ENCODE measurements around the gene MTPN. TPM values are rescaled to one million over a fixed set of nuclear protein-coding genes. Genes with fewer than 3 reads are reported as not detected.

MTPN gene
- total and polyA plus RNA-seq, 2 donors (not counting 1 experiment from before 2014, with no cell fraction given), result 158 to 215 TPM

GRCh38 chr7:135930565-135931461 is 46.3 kb downstream of the MTPN start:
- H3K4me2 ChIP-seq (ENCODE audit: extremely low read depth, insufficient read depth, low read length), result no peak overlapping the region
- peaks cover 15% of the 10 kb centered on the region for H3K79me2 ChIP-seq (ENCODE audit: control insufficient read depth, insufficient read depth, low read length)
- H3K4me3 ChIP-seq (replicated peaks in 1 of 4; ENCODE audit: control extremely low read depth in 1 of 4, insufficient read depth in 1 of 4, low read depth in 3 of 4, low read length in 4 of 4), result no peak overlapping the region
- H3K27ac ChIP-seq (ENCODE audit: insufficient read depth, low read length), result no peak overlapping the region
- no peak overlapping the region for H3K9ac ChIP-seq (ENCODE audit: insufficient read depth, low read length)
- H2AFZ ChIP-seq (ENCODE audit: low read length), result no peak overlapping the region
- no peaks in the 10 kb centered on the region for H3K4me1 ChIP-seq (ENCODE audit: control insufficient read depth, extremely low read depth, insufficient read depth, low read length)
- no peak for TF ChIP-seq EZH2 (IDR thresholded peaks at IDR 0.05; ENCODE audit: low read length, missing control alignments)
- no peak for TF ChIP-seq CTCF (conservative IDR thresholded peaks at IDR 0.05 in 1 of 2, IDR thresholded peaks at IDR 0.05 in 1 of 2; ENCODE audit: low read depth in 1 of 2, low read length in 2 of 2)
- H3K36me3 ChIP-seq (ENCODE audit: control insufficient read depth, insufficient read depth, low read length), result peaks cover 4% of the 10 kb centered on the region
- H3K27me3 ChIP-seq (ENCODE audit: control insufficient read depth, insufficient read depth, low read length), result no peaks in the 10 kb centered on the region
- DNase-seq (ENCODE audit: low read depth in 2 of 2), result peak in 1 of 2 donors; percentile 80
- no peaks in the 10 kb centered on the region for H4K20me1 ChIP-seq (ENCODE audit: control insufficient read depth, extremely low read depth, insufficient read depth, low read length)
- H3K9me3 ChIP-seq (ENCODE audit: control insufficient read depth, insufficient read depth, low read depth, low read length), result no peaks in the 10 kb centered on the region

- Histone ChIP-seq H3K27ac (ENCODE audit: insufficient read depth, low read length) (no peak overlapping the region), H3K79me2 (ENCODE audit: control insufficient read depth, insufficient read depth, low read length) (peaks cover 9% of the 10 kb centered on the region)
- TF ChIP-seq CTCF (conservative IDR thresholded peaks at IDR 0.05 in 1 of 2, IDR thresholded peaks at IDR 0.05 in 1 of 2; ENCODE audit: low read depth in 1 of 2, low read length in 2 of 2), result no peak
- TF ChIP-seq EZH2 (IDR thresholded peaks at IDR 0.05; ENCODE audit: low read length, missing control alignments), result no peak
Observed at GRCh38 chr7:135929722-135930141, 47.4 kb downstream of the MTPN start.

GRCh38 chr7:135929249-135929648 is 47.9 kb downstream of the MTPN start:
- TF ChIP-seq EZH2 (IDR thresholded peaks at IDR 0.05; ENCODE audit: low read length, missing control alignments) (no peak), CTCF (conservative IDR thresholded peaks at IDR 0.05 in 1 of 2, IDR thresholded peaks at IDR 0.05 in 1 of 2; ENCODE audit: low read depth in 1 of 2, low read length in 2 of 2) (no peak)
- H3K9me3 ChIP-seq (ENCODE audit: control insufficient read depth, insufficient read depth, low read depth, low read length), result no peaks in the 10 kb centered on the region
- peaks cover 4% of the 10 kb centered on the region for H3K36me3 ChIP-seq (ENCODE audit: control insufficient read depth, insufficient read depth, low read length)
- no peaks in the 10 kb centered on the region for H3K27me3 ChIP-seq (ENCODE audit: control insufficient read depth, insufficient read depth, low read length)
- no peaks in the 10 kb centered on the region for H3K4me1 ChIP-seq (ENCODE audit: control insufficient read depth, extremely low read depth, insufficient read depth, low read length)
- H3K79me2 ChIP-seq (ENCODE audit: control insufficient read depth, insufficient read depth, low read length), result peaks cover 4% of the 10 kb centered on the region
- no peak overlapping the region for H3K9ac ChIP-seq (ENCODE audit: insufficient read depth, low read length)
- H3K4me2 ChIP-seq (ENCODE audit: extremely low read depth, insufficient read depth, low read length), result no peak overlapping the region
- no peak overlapping the region for H2AFZ ChIP-seq (ENCODE audit: low read length)
- peak in 1 of 2 donors; percentile 36 for DNase-seq (ENCODE audit: low read depth in 2 of 2)
- H4K20me1 ChIP-seq (ENCODE audit: control insufficient read depth, extremely low read depth, insufficient read depth, low read length), result no peaks in the 10 kb centered on the region
- H3K27ac ChIP-seq (ENCODE audit: insufficient read depth, low read length), result no peak overlapping the region
- H3K4me3 ChIP-seq (replicated peaks in 1 of 4; ENCODE audit: control extremely low read depth in 1 of 4, insufficient read depth in 1 of 4, low read depth in 3 of 4, low read length in 4 of 4), result no peak overlapping the region

More at GRCh38 chr7:135929722-135930141, 47.4 kb downstream of the MTPN start:
- no peaks in the 10 kb centered on the region for H4K20me1 ChIP-seq (ENCODE audit: control insufficient read depth, extremely low read depth, insufficient read depth, low read length)
- no peak overlapping the region for H3K9ac ChIP-seq (ENCODE audit: insufficient read depth, low read length)
- peaks cover 4% of the 10 kb centered on the region for H3K36me3 ChIP-seq (ENCODE audit: control insufficient read depth, insufficient read depth, low read length)
- no peaks in the 10 kb centered on the region for H3K4me1 ChIP-seq (ENCODE audit: control insufficient read depth, extremely low read depth, insufficient read depth, low read length)
- no peaks in the 10 kb centered on the region for H3K9me3 ChIP-seq (ENCODE audit: control insufficient read depth, insufficient read depth, low read depth, low read length)
- H3K27me3 ChIP-seq (ENCODE audit: control insufficient read depth, insufficient read depth, low read length), result no peaks in the 10 kb centered on the region
- H3K4me2 ChIP-seq (ENCODE audit: extremely low read depth, insufficient read depth, low read length), result no peak overlapping the region
- DNase-seq (ENCODE audit: low read depth in 2 of 2), result peak in 1 of 2 donors; percentile 11
- no peak overlapping the region for H2AFZ ChIP-seq (ENCODE audit: low read length)
- H3K4me3 ChIP-seq (replicated peaks in 1 of 4; ENCODE audit: control extremely low read depth in 1 of 4, insufficient read depth in 1 of 4, low read depth in 3 of 4, low read length in 4 of 4), result no peak overlapping the region

All from fibroblast of lung (primary cell).